GM18873 (cell line): ENCODE measurements around the gene DPYSL3.

Experiments
- ATAC-seq: cut with Tn5 transposase; IDR thresholded peaks from one replicate; pipeline ENCODE4 v1.9.1; 2021; ENCODE audit warnings: mild to moderate bottlenecking, moderate library complexity, moderate number of reproducible peaks; ENCODE audit not compliant: unreplicated experiment, low FRiP score

DPYSL3 gene

DNA sequence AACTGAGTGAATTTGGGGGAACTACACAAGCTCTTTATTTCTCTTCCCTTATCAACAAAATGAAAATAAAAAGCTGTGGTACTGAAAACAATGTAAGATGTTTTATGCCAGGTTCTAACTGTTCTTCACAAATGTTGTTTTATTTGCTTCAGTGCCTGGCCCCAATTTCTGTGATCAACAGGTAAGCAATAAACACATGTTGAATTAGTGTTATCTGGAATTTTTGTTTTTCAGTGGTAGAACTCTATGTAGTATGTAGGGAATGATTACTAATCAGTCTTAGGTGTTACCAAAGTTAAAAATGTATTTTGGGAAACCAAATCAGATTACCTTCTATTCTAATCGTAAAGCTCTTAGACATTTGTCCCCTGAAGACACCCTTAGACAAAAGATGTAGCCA lies 7.5 kb upstream of the DPYSL3 start:
- ATAC-seq, result no peak

DNA sequence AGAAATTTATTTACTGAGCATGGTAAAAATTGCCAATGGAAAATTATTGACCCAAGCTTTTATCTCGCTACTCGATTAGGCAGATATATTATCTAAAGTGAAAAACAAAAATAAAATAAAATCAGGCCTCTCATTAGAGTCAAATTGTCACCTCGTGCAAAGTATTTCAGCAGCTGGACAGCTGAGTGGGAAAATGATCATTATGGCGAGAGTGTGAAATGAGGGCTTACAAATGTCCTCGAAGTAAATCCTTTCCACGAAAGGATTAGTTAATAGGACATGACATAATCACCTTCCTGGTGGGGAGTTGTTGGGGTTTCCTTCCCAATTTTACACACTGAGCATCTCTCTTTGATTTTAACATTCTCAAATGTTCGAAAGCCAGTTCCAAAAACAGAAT lies 5.4 kb upstream of the DPYSL3 start:
- no peak for ATAC-seq

DNA sequence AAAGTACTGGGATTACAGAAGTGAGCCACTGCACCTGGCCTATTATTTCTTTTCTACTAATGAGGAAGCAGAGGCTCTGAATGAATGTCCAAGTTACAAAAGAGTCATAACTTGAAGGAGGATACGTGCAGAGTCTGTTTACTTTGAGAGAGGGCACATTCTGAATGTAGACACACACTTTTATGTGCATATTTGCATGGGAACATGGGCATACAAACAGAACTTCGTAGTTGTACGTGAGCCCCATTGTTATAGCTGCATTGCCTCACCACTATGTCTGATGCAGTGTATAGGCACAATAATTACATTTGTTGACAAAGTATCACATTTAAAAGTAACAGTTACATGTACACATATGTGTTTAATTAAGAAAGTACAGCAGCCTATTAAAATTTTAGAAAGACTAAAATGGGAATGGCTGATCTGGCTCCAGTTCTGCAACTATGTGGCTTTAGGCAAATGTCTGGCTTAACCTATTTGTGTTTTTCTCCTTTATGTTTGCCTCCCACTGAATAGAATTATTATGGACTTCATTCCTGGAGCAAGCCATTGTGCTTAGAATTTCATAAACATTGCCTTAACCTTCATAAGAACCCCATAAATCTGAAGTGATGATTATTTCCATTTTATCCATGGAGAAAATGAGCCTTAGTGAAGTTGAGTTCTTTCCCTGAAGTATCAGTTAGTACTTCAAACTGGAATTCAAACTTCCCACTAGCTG lies 3.0 kb upstream of the DPYSL3 start:
- ATAC-seq, result no peak

DNA sequence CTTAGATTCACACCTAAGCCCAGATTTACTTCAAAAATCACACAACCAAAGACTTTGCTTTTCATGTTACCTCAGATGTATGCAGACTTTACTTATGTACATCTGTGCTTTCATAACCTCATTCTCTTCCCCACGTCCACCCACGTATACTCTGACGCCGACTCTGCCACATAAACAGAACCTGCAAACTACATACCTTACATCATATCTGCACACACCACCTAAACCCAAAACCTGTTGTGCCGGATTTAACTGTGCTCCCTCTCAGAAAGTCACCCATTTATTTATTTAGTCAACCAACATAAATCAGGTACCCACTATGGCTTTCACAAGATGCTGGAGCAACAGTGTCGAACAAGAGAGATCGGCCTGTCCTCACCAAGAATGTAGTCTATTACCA lies 1.0 kb upstream of the DPYSL3 start:
- no peak for ATAC-seq

DNA sequence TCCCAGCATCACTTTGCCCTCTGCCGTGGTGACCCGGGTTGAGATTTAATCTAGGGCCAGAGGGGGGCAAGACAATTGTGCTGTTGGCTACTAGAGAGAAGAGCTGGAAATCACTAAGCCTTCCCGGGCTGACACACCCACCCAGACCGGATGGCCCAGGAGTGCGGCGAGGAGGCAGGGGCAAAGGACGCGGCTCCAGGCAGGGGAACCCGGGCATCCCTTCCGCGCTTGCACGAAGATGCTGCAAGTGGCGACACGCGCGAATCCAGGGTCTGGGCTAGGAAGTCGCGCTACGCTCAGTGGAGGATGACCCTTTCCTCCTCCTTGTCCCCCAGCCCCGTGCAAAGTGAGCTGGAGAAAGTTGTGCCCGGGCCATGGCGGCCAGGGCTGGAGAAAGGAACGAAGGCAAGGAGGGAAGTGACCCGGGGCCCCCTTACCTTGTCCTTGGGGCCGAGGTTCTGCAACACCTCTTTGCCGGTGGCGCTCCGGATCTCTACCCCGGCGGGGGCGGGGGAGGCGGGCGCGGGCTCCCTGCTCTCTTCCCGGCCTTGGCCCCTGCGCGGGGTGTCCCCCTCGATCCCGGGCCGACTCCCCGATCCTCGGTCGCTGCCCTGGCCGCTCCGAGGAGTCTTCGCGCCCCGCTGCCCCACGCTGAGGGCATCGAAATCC lies 693 bp downstream of the DPYSL3 start:
- no peak for ATAC-seq

DNA sequence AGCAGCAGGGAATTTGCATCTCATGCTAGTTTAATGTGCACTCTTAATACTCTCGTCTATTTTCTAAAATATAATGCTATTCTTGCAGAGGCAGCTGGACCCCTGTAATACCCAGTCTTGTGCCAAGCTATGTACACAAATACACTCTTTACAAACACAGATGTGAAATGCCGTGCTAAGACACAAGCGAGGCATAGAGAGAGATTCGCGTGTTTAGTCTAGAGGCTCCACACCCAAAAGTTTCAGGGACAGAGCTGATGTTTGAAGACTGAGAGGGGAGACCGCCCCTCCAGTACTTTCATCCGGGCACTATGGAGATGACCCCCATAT lies 1.2 kb downstream of the DPYSL3 start:
- ATAC-seq, result no peak

DNA sequence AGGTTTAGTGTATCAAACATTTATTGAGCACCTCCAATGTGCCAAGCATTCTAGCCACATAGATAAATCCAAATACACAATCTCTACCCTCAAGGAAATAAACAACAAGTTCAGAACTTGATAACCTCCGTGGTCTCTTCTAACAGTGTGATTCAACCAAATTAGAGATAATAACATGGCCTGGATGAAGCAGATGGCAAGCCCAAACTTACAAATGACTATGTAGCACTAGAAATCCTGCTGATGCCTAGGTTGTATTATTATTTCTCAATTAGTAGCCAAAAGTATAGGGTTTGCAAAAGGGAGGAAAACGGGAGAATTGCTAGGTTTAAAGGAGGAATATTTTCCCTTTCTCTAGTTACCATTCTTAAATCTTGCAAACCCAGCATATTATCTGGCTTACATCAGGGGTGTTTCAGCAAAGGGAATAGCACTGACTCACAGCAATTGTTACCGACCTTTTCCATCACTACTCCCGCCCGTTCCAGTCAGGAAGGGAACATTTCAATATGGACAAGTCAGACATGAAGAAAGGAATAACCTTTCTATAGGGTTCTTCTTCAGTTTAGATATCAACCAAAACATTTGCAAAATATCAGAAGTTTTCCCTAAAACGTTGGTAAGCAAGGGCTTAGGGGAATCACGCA lies 2.3 kb downstream of the DPYSL3 start:
- no peak for ATAC-seq

DNA sequence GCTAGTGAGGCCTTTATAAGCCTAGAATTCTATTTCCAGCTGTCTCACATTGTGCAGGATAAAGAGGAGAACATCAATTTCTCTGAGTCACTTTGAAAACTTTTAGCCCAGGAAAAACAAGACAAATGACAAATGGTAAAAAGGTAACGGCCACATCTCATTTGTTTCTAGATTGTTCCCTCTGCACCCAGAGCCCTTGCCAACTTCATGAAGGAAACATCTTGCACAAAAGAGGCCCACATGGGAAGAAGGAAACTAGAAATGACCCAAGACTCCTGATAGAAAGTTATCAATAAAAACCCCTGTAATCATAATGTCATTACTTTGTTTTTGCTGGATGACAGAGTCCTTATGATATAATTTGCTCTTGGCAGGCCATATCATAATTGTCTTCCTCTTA lies 5.3 kb downstream of the DPYSL3 start:
- ATAC-seq, result no peak

DNA sequence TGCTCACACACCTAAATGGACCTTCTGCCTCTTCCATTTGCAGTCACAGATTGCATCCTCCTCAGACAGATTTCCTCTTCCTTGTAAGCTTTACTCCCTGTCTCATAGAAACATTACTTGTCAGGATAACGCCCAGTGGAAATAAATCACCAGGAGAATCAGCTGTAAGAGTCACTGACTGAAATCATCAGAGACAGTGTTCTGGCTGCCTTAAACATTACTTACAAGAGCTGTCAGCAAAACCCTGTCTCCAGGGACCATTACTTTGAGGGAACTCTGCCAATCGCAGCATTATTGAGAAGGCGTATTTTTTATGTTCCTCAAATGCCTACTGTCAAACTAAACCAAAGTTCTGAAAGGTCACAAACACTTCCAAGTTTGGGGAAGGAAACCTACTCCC lies 5.9 kb downstream of the DPYSL3 start:
- no peak for ATAC-seq

DNA sequence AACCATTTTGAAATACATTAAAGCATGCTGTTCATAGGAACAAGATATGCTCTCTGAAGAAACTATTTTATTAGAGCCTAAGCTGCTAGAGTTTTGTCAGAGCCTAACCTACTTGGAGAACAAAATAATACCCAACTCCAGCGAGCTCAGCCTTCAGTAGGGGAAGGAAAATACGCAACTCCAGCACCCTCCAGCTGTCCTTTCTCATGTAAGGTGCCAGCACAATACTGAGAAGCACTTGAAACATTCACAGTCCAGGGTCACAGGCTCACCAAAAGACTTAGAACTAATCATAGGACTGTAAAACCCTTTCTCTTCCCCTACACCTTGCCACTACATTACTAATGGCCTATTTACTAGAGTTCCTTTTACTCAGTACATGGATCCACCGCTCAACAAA lies 18.9 kb downstream of the DPYSL3 start:
- no peak for ATAC-seq

DNA sequence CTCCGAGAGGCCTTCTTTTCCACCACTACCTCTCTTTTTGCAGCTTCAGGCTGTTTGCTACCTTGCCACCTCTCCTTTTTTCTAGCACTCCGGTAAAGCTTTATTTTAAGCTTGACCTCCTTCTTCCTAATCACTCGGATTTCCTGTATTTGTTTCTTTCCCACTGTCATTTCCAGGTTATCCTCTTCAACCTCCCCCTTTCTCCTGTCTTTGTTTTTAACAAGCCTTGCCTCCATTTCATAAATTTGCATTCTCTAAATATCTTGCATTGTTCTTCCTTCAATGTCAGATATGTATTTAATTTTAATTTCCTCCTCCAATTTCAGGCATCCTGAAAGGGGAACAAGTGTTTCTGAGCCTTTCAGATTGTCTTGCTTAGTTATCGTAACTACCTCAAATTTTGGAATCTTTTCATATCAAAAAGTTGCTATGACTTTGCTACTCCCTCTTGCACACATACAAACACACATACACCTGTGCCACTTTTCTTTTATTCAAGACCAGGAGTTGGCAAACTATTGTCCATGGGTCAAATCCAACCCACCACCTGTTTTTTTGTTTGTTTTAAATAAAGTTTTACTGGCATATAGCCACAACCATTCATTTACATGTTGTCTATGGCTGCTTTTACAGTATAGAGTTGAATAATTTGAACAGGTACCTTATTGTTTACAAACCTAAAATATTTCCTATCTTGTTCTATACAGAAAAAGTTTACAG lies 22.7 kb downstream of the DPYSL3 start:
- ATAC-seq, result no peak

DNA sequence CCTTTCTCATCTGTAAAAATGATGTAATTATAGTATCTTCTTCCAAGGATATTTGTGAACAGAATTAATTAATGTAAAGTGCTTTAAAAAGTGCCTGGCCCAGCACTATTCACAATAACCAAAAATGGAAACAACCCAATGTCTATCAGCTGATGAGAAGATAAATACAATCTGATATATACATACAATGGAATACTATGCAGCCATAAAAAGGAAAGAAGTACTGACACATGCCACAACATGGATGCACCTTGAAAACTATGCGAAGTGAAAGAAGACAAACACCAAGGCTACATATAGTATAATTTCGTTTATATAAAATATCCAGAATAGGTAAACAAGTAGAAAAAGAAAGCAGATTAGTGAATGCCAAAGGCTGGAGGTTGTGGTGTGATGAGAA lies 24.1 kb downstream of the DPYSL3 start:
- no peak for ATAC-seq

DNA sequence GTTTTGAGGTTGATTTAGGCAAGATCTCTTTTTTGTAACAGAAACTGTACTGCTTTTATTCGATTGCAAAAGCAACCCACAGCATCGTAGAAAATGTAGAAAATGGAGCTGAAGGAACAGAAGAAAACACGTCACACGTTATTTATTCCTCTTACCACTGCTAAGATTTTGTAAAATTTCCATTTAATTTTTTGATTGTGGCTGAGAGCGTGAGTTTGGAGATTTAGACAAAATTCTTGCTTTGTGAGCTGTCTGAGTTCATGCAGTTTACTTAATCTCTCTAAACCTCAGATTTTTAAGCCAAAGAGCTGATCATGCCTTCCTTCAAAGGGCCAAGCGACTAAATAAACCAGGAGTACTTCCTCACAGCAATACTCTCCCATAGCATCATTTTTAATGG lies 24.8 kb downstream of the DPYSL3 start:
- ATAC-seq, result no peak

DNA sequence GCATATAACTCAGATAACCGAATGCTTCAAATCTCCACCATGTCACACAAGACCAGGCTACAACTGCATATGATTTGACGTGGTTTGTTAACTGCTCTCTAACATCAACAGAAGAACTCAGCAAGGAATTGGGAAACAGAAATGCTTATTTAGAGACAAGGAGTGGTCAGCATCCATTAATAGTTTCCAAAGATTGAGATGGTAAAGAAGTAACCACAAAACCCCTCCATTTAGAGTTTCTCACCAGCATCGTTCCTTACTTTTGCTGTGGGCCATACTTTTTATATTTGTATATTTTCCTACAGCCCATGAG lies 25.2 kb downstream of the DPYSL3 start:
- ATAC-seq, result no peak

DNA sequence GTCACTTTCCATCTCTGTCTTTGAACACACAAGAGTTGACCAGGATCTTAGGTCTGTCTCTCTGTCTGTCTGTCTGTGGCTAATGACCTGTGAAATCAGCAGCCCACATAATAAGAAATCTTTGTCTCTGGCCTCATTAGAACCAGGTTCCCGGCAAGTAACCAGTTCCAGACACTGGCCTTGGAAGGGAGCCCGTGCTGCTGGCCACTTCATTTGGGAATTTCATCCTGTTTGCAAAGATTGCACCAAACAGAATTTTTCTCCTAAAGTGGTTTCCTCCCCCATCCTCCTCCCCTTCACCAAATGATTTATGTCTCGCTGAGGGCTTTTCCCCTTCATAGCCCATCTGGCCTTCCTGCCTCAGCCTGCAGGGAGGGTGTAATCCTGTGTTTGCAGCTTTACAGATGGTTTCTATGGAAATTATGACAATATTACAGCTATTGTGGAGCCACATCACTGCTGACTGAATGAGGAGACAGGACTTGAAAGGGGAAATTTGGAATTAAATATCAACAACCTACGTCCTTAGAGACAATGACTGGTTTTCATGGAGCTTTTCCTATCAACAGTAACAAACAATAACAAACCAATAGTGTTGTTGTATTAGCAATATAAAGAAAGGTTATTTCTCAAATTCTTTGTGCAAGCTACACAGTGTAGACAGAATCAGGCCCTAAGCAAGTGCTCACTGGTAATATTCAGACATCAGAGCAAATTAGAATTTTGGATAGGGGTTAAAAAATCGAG lies 25.7 kb downstream of the DPYSL3 start:
- no peak for ATAC-seq

DNA sequence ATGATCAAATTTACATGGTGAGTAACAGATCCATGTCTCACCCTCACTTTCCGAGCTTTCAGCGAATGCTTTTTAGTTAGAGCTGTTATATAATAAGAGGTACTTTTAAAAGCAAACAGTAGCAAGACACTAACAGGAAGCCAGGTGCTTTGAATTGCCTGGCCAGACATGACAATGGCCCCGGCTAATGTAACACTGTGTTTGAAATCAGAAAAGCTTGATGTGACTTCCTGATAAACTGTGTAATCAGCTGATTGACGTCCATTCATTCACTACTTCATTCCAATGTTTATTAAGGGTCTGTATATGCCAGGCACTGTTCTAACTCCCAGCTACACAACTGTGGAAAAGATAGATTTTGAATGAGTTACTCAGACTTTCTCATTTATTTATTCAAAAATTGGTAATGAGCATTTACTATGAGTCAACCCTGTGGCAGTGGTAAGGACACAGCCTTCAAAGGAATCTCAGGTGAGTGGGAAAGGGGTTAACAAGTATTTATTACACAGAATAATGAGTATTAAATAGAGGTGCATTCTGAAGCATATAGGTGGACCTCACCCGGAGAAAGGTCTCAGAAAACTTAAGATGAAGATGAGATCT lies 26.6 kb downstream of the DPYSL3 start:
- ATAC-seq, result no peak

DNA sequence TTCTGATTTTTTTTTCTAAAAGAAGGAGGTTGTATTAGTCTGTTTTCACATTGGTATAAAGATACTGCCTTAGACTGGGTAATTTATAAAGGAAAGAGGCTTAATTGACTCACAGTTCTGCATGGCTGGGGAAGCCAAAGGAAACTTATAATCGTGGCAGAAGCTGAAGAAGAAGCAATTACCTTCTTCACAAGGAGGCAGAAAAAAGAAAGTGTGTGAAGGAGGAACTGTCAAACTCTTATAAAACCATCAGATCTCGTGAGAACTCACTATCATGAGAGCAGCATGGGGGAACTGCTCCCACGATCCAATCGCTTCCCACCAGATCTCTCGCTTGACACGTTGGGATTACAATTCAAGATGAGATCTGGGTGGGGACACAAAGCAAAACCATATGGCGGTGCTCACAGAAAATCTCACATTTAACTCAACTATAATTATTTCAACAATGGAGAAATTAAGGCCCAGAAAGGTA lies 27.1 kb downstream of the DPYSL3 start:
- ATAC-seq, result no peak

DNA sequence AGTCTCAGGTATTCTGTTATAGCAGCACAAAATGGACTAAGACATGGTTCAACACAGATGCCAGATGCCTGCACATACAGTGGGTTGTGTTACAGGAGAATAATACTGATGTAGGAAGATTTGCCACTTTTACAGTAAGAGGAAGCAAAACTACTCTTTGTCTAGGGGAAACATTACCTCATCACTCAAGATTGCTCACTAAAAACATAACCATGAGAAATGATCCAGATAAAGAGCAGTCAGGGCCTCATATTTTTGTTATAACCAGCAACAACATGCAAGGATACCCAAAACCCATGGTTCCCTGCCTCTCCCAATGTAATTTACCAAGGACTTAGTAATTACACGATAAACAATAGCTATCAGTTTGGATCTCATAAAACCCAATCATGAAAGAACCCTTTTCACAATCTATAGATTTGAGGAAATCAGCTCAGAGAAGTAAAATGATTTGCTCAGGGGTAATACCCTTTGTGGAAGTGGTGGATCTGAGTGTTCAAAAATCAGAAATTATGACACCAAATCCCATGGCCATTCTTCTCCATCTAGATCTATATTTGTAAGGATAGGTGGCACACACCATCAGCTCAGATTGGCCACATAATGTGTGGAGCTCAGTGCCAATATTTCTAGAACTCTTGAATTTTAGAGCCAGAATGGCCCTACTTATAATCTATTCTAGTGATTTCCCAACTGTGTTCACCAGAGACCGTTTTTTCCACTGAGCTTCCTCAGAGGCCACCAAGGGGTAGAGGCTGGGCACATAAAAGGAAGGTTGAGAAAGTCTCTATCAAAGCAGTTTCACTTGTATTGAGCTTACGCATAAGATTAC lies 27.8 kb downstream of the DPYSL3 start:
- peak; percentile 56 for ATAC-seq

DNA sequence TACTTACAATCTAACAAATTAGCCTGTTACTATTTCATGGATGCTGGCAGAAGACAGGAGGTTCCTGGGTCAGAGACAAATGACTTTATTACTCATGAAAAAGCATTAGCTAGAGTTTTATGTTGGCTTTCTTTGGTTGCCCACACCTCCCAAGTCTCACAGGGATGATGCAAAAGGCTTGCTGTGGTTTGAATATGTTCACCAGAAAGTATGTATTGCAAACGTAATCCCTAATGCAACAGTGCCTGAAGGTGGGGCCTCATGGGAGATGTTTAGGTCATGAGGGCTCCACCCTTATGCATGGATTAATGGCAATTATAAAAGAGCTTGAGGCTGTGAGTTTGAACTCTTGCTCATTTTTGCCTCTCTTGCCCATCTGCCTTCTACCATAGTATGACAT lies 28.5 kb downstream of the DPYSL3 start:
- no peak for ATAC-seq

DNA sequence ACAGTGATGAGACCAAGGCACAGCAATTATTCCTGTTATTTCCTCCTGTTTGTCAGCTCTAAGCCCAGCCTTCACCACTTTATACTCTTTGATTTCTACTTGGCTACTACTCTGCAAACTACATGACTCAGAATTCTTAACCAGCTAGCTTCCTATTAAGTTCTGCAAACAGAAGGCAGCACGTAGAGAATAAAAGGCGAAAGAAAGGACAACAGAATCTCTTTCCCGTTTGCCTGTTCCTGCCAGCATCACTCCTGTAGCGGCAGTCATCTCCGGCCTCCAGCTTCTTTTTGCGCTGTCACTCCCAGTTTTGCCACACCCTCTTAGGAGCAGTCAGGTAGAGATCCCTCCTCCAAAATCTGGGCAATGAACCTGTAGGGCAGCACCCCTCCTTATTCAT lies 29.9 kb downstream of the DPYSL3 start:
- ATAC-seq, result no peak
